Trophoblast cell (in vitro differentiated cells and primary cell): ENCODE data around the gene NUDT16L1.

Experiments used
- DNase-seq, 2 donors: peaks; one replicate each; pipeline ENCODE4 v3.0.0-alpha.2; 2016
- H2AFZ ChIP-seq: 2 replicates; pipeline ENCODE4 v1.6.1; 2013; ENCODE audit warnings: low read length, moderate library complexity, mild to moderate bottlenecking; ENCODE audit not compliant: insufficient read depth, poor library complexity
- H2AK5ac ChIP-seq: 2 replicates; pipeline ENCODE4 v1.6.1; 2013; ENCODE audit warnings: mild to moderate bottlenecking, low read length
- H2BK120ac ChIP-seq: 2 replicates; pipeline ENCODE4 v1.6.1; 2013; ENCODE audit warnings: low read length, mild to moderate bottlenecking, moderate library complexity; ENCODE audit not compliant: insufficient read depth, poor library complexity
- H2BK12ac ChIP-seq: 2 replicates; pipeline ENCODE4 v1.6.1; 2013; ENCODE audit warnings: mild to moderate bottlenecking, low read length, moderate library complexity
- H2BK5ac ChIP-seq: 2 replicates; pipeline ENCODE4 v1.6.1; 2013; ENCODE audit warnings: low read length, low read depth, moderate library complexity, mild to moderate bottlenecking; ENCODE audit not compliant: poor library complexity
- H3K14ac ChIP-seq: 2 replicates; pipeline ENCODE4 v1.6.1; 2013; ENCODE audit warnings: mild to moderate bottlenecking, low read length
- H3K18ac ChIP-seq: 2 replicates; pipeline ENCODE4 v1.6.1; 2013; ENCODE audit warnings: mild to moderate bottlenecking, low read length
- H3K23ac ChIP-seq: 2 replicates; pipeline ENCODE4 v1.6.1; 2013; ENCODE audit warnings: low read length
- H3K27ac ChIP-seq: 2 replicates; pipeline ENCODE4 v1.5.1; 2013; ENCODE audit warnings: low read depth, mild to moderate bottlenecking, inconsistent platforms, low read length, moderate library complexity
- H3K27me3 ChIP-seq: 2 replicates; pipeline ENCODE4 v1.6.1; 2013; ENCODE audit warnings: inconsistent platforms, mild to moderate bottlenecking, low read length, moderate library complexity; ENCODE audit not compliant: insufficient read depth
- H3K36me3 ChIP-seq, 2 experiments: 1 replicate in 1 of 2; 2 replicates in 1 of 2; pipeline ENCODE4 v1.6.1; 2013; ENCODE audit warnings: low read length in 2 of 2, mild to moderate bottlenecking in 2 of 2, moderate library complexity in 1 of 2; ENCODE audit not compliant: insufficient read depth in 2 of 2, control insufficient read depth in 1 of 2
- H3K4ac ChIP-seq: 2 replicates; pipeline ENCODE4 v1.6.1; 2013; ENCODE audit warnings: low read depth, mild to moderate bottlenecking, low read length, moderate library complexity
- H3K4me1 ChIP-seq, 2 experiments: 1 replicate in 1 of 2; 2 replicates in 1 of 2; pipeline ENCODE4 v1.6.1; 2013; ENCODE audit warnings: low read length in 2 of 2, mild to moderate bottlenecking in 2 of 2, moderate library complexity in 1 of 2; ENCODE audit not compliant: insufficient read depth in 2 of 2, control insufficient read depth in 1 of 2
- H3K4me2 ChIP-seq: 2 replicates; pipeline ENCODE4 v1.6.1; 2013; ENCODE audit warnings: inconsistent platforms, mild to moderate bottlenecking, low read length, moderate library complexity
- H3K4me3 ChIP-seq: 2 replicates; pipeline ENCODE4 v1.5.1; 2013; ENCODE audit warnings: mild to moderate bottlenecking, low read depth, low read length, inconsistent platforms
- H3K79me1 ChIP-seq: one replicate; pipeline ENCODE4 v1.6.1; 2013; ENCODE audit warnings: low read length
- H3K79me2 ChIP-seq: 2 replicates; pipeline ENCODE4 v1.6.1; 2013; ENCODE audit warnings: low read length, mild to moderate bottlenecking; ENCODE audit not compliant: control insufficient read depth, insufficient read depth, poor library complexity
- H3K9ac ChIP-seq: 2 replicates; pipeline ENCODE4 v1.6.1; 2013; ENCODE audit warnings: mild to moderate bottlenecking, low read length
- H3K9me3 ChIP-seq: 2 replicates; pipeline ENCODE4 v1.6.1; 2013; ENCODE audit warnings: low read depth, mild to moderate bottlenecking, control low read depth, inconsistent platforms, low read length; ENCODE audit not compliant: insufficient read depth
- H4K12ac ChIP-seq: 2 replicates; pipeline ENCODE4 v1.6.1; 2013; ENCODE audit warnings: low read depth, mild to moderate bottlenecking, low read length, moderate library complexity
- H4K8ac ChIP-seq: 2 replicates; pipeline ENCODE4 v1.6.1; 2013; ENCODE audit warnings: low read depth, mild to moderate bottlenecking, low read length, moderate library complexity
- H4K91ac ChIP-seq: one replicate; pipeline ENCODE4 v1.6.1; 2013; ENCODE audit warnings: low read depth, mild to moderate bottlenecking, low read length, moderate library complexity
- WGBS: extraction: QIAGEN DNeasy Blood & Tissue Kit; methylation state at CpG from one replicate; pipeline ENCODE4 v1.1.7; 2013; ENCODE audit warnings: missing lambda C conversion rate; ENCODE audit not compliant: insufficient read length, insufficient coverage; ENCODE audit errors: extremely low coverage; 5-methylcytosine and 5-hydroxymethylcytosine counted together

The NUDT16L1 gene

DNA sequence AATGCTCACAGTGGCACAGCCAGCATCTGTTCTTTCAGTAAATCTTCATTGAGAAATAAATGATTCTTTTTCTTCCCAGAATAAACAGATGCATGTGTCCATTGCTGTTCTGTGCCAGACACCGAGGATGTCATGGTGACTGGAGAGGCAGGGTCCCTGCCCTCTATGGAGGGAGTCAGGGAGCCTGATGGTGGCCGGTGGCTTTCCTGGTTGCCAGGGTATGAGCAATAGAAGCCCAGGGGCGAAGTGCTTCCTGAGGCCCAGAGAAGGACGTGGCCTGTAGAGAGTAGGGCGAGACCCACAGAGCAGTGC, 29.9 kb upstream of the NUDT16L1 start:
- Histone ChIP-seq H2AFZ (no peak overlapping the region), H3K9me3 (no peaks in the 10 kb centered on the region), H3K27me3 (no peaks in the 10 kb centered on the region), H3K9ac (no peak overlapping the region), H4K12ac (no peak overlapping the region), H3K79me2 (no peaks in the 10 kb centered on the region), H2AK5ac (no peak overlapping the region), H3K23ac (no peak overlapping the region), H3K4me2 (no peak overlapping the region), H2BK120ac (no peak overlapping the region), H3K4me3 (no peak overlapping the region), H3K4me1 (peaks cover 3 to 11% of the 10 kb centered on the region in 2 experiments), H4K91ac (no peak overlapping the region), H2BK5ac (no peak overlapping the region), H4K8ac (no peak overlapping the region), H3K4ac (no peak overlapping the region), H3K27ac (no peak overlapping the region), H2BK12ac (no peak overlapping the region), H3K18ac (no peak overlapping the region), H3K79me1 (no peaks in the 10 kb centered on the region), H3K14ac (no peak overlapping the region), H3K36me3 (peaks cover 57 to 71% of the 10 kb centered on the region in 2 experiments)
- WGBS: no CpG with 5 or more reads among the region's 5 CpGs
- DNase-seq: no peak

DNA sequence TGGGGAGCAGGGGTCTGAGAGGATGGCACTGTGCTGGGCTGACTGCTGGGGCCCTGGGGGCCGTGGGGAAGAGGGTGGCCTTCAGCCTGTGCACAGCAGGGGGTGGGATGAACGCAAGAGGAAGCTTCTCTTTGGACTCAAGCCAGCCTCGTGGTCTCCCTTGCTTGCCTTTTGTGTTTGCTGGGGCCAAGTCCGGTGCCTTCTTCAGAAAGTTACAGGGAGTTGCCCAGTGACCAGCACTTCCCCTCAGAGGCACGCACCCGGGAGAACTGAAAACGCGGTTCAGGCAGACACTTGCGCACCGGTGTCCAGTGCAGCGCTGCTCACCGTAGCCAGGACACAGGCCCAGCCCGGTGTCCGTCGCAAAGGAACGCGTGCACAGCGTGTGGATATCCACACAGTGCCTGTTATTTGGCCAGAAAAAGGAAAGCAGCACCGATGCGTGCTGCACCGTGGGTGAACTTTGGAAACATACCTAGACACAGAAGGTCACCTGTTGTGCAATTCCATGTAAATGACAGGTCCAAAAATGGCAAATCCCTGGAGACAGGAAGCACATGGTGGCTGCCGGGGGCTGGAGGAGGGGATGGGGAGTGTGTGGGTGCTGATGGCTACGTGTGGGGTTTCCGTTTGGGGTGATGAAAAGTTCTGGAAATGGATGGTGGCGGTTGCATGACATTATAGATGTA, 29.4 kb upstream of the NUDT16L1 start:
- Histone ChIP-seq H2BK5ac (no peak overlapping the region), H3K9me3 (no peaks in the 10 kb centered on the region), H3K14ac (no peak overlapping the region), H3K18ac (no peak overlapping the region), H3K4me2 (no peak overlapping the region), H3K36me3 (peaks cover 53 to 72% of the 10 kb centered on the region in 2 experiments), H2AFZ (no peak overlapping the region), H3K4me1 (peaks cover 3 to 11% of the 10 kb centered on the region in 2 experiments), H4K91ac (no peak overlapping the region), H3K4ac (no peak overlapping the region), H3K9ac (no peak overlapping the region), H4K12ac (no peak overlapping the region), H3K79me1 (no peaks in the 10 kb centered on the region), H4K8ac (no peak overlapping the region), H2BK12ac (no peak overlapping the region), H3K23ac (no peak overlapping the region), H2AK5ac (no peak overlapping the region), H3K4me3 (no peak overlapping the region), H3K79me2 (no peaks in the 10 kb centered on the region), H3K27ac (no peak overlapping the region), H3K27me3 (no peaks in the 10 kb centered on the region), H2BK120ac (no peak overlapping the region)
- peak; percentile 35 to 46 for DNase-seq
- WGBS: no CpG with 5 or more reads among the region's 25 CpGs

DNA sequence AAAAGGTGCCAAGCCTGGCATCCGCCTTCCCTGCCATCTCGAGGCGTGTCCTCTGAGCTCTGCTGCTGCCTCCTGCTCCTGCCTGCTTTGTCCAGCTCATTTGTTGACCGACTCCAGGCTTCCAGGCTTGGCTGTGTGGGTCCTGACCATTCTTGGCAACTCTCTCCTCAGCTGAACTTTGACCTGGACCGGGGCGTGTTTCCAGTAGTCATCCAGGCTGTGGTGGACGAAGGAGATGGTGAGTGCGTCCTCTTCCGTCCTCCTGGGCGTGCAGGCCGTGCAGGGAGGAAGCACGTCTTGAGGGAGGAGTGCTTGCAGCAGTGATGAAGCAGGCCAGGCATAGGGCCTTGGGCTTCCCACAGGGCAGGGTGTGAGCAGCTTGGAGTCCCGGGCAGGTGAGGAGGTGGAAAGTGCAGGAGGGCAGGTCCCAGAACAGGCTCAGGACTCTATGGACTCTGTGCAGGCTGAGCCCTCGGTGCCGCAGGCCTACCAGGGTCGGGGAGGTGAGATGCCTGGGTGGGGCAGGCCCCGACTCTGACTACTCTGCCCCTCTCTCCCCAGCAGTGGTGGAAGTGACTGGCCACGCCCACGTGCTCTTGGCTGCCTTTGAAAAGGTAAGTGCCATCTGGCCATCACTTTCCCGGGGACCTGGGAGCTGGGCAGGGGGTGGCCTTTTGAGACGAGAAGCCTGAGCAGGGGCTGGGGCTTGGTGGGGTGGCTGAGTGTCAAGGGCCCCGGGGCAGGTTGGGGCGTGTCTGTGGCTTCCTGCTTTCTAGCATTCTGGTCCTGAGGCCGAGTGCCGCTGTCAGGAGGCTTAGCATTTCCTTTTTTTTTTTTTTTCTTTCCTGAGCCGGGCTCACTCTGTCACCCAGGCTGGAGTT, 28.6 kb upstream of the NUDT16L1 start:
- Histone ChIP-seq H3K36me3 (peaks cover 53 to 71% of the 10 kb centered on the region in 2 experiments), H3K79me2 (no peaks in the 10 kb centered on the region), H2BK12ac (no peak overlapping the region), H2BK5ac (no peak overlapping the region), H4K12ac (no peak overlapping the region), H2BK120ac (no peak overlapping the region), H2AK5ac (no peak overlapping the region), H3K23ac (no peak overlapping the region), H3K79me1 (no peaks in the 10 kb centered on the region), H3K4ac (no peak overlapping the region), H2AFZ (no peak overlapping the region), H3K4me2 (no peak overlapping the region), H3K27me3 (no peaks in the 10 kb centered on the region), H4K91ac (no peak overlapping the region), H3K14ac (no peak overlapping the region), H3K4me3 (no peak overlapping the region), H3K18ac (no peak overlapping the region), H3K9ac (no peak overlapping the region), H3K27ac (no peak overlapping the region), H4K8ac (no peak overlapping the region), H3K4me1 (peaks cover 3 to 11% of the 10 kb centered on the region in 2 experiments), H3K9me3 (no peaks in the 10 kb centered on the region)
- DNase-seq: no peak
- WGBS: no CpG with 5 or more reads among the region's 26 CpGs

DNA sequence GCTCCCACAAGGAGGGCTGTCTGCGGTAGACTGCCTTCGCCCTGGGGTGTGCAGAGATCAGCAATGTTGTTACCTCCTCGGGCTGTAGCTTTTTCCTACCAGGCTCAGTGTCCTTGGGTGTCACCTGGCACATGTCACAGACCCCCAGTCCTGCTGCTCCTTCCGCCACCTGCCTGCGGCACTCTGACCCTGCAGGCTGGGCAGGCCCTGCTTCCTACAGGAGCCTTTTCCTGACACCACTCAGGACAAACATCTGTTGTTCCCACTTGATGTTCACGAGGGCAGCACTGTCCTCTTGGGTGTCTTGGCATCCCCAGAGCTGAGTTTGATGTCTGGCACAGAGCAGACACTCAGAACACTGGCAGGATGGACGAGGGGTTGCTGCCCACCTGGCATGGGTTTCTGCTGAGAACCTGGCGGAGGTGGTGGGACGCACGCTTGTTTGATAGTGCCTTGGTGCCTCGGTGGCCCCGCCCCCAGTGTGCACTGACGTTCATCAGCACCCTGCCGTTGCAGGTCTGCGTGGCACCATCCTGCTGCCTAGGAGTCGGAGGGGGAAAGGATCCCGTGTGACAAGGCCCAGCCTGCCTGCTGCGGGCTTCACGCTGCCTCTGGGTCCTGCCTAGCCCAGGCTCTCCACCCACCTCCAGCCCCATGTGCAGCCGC, 26.7 kb upstream of the NUDT16L1 start:
- Histone ChIP-seq H3K14ac (no peak overlapping the region), H3K4me1 (peaks cover 3 to 11% of the 10 kb centered on the region in 2 experiments), H3K4ac (no peak overlapping the region), H4K8ac (no peak overlapping the region), H2BK5ac (no peak overlapping the region), H3K9ac (no peak overlapping the region), H3K4me3 (no peak overlapping the region), H4K91ac (no peak overlapping the region), H3K36me3 (peaks cover 49 to 73% of the 10 kb centered on the region in 2 experiments), H4K12ac (no peak overlapping the region), H3K27me3 (no peaks in the 10 kb centered on the region), H3K23ac (no peak overlapping the region), H2AFZ (no peak overlapping the region), H3K79me1 (no peaks in the 10 kb centered on the region), H3K79me2 (no peaks in the 10 kb centered on the region), H2BK120ac (no peak overlapping the region), H2AK5ac (no peak overlapping the region), H3K4me2 (no peak overlapping the region), H2BK12ac (no peak overlapping the region), H3K27ac (no peak overlapping the region), H3K18ac (no peak overlapping the region), H3K9me3 (no peaks in the 10 kb centered on the region)
- no CpG with 5 or more reads among the region's 20 CpGs for WGBS
- DNase-seq: no peak
